Liver (tissue), 9 donors: Measurements from ENCODE around the gene CAPN7. TPM values are rescaled to one million over a fixed set of nuclear protein-coding genes. Genes with fewer than 3 reads are reported as not detected.

Source experiments
- DNase-seq: peaks from one replicate; pipeline ENCODE4 v3.0.0-alpha.2; 2017; ENCODE audit warnings: low spot score
- H3K27ac ChIP-seq, 2 donors: one replicate each; pipeline ENCODE4 v1.7.0; 2013; ENCODE audit warnings: inconsistent platforms in 2 of 2, low read length in 2 of 2, control low read depth in 1 of 2, low read depth in 1 of 2, mild to moderate bottlenecking in 1 of 2
- H3K27me3 ChIP-seq, 4 donors: one replicate each; pipeline versions ENCODE4 v1.6.1 to v1.7.0; 2013; ENCODE audit warnings: low read length in 3 of 4, inconsistent platforms in 1 of 4, mild to moderate bottlenecking in 1 of 4, moderate library complexity in 1 of 4; ENCODE audit not compliant: control insufficient read depth in 4 of 4, insufficient read depth in 4 of 4
- H3K36me3 ChIP-seq, 4 donors: one replicate each; pipeline versions ENCODE4 v1.6.1 to v1.7.0; 2013; ENCODE audit warnings: low read length in 3 of 4, mild to moderate bottlenecking in 3 of 4, low read depth in 1 of 4, moderate library complexity in 1 of 4; ENCODE audit not compliant: control insufficient read depth in 4 of 4, insufficient read depth in 3 of 4
- H3K4me1 ChIP-seq, 4 donors: one replicate each; pipeline versions ENCODE4 v1.6.1 to v1.7.0; 2013; ENCODE audit warnings: low read length in 3 of 4, mild to moderate bottlenecking in 3 of 4, moderate library complexity in 1 of 4; ENCODE audit not compliant: control insufficient read depth in 4 of 4, insufficient read depth in 4 of 4
- H3K4me3 ChIP-seq, 3 donors: one replicate each; pipeline versions ENCODE4 v1.6.1 to v1.7.0; 2013; ENCODE audit warnings: low read length in 3 of 3, control low read depth in 1 of 3, low read depth in 1 of 3, mild to moderate bottlenecking in 1 of 3
- H3K9ac ChIP-seq, 2 donors: one replicate each; pipeline ENCODE4 v1.7.0; 2013; ENCODE audit warnings: low read length in 2 of 2, mild to moderate bottlenecking in 2 of 2, moderate library complexity in 2 of 2, control low read depth in 1 of 2, low read depth in 1 of 2
- H3K9me3 ChIP-seq, 4 donors: one replicate each; pipeline versions ENCODE4 v1.6.1 to v1.7.0; 2013; ENCODE audit warnings: low read length in 3 of 4; ENCODE audit not compliant: control insufficient read depth in 4 of 4
- ATF3 ChIP-seq: IDR thresholded peaks from 2 replicates; pipeline ENCODE4 v1.6.1; 2016; ENCODE audit warnings: antibody characterized with exemption
- CTCF ChIP-seq: fragments of 150-350 bp; IDR thresholded peaks from 2 replicates; pipeline ENCODE4 v1.5.1; 2017; ENCODE audit warnings: improper control_type of control experiment, low read depth, low read length; ENCODE audit not compliant: missing input control
- EGR1 ChIP-seq, 2 donors: IDR thresholded peaks; 2 replicates each; pipeline ENCODE4 v1.6.1; 2016 to 2018; ENCODE audit warnings: antibody characterized with exemption in 2 of 2, low read depth in 2 of 2
- FOXA1 ChIP-seq: IDR thresholded peaks from 2 replicates; pipeline ENCODE4 v1.6.1; 2016; ENCODE audit warnings: antibody characterized with exemption
- FOXA2 ChIP-seq: IDR thresholded peaks from 2 replicates; pipeline ENCODE4 v1.6.1; 2016; ENCODE audit warnings: antibody characterized with exemption
- GABPA ChIP-seq, 2 donors: IDR thresholded peaks in 1 of 2; conservative IDR thresholded peaks in 1 of 2; 2 replicates each; pipeline ENCODE4 v1.6.1; 2016; ENCODE audit warnings: antibody characterized with exemption in 2 of 2, mild to moderate bottlenecking in 1 of 2, moderate library complexity in 1 of 2
- HNF4G ChIP-seq: IDR thresholded peaks from 2 replicates; pipeline ENCODE4 v1.6.1; 2016; ENCODE audit warnings: antibody characterized with exemption
- MAX ChIP-seq: IDR thresholded peaks from 2 replicates; pipeline ENCODE4 v1.6.1; 2016; ENCODE audit warnings: antibody characterized with exemption
- RAD21 ChIP-seq, 2 donors: IDR thresholded peaks; 2 replicates each; pipeline ENCODE4 v1.6.1; 2016; ENCODE audit warnings: antibody characterized with exemption in 2 of 2, mild to moderate bottlenecking in 2 of 2
- RXRA ChIP-seq, 2 donors: IDR thresholded peaks; 2 replicates each; pipeline ENCODE4 v1.6.1; 2017 to 2018; ENCODE audit warnings: antibody characterized with exemption in 2 of 2, mild to moderate bottlenecking in 1 of 2
- SP1 ChIP-seq: IDR thresholded peaks from 2 replicates; pipeline ENCODE4 v1.6.1; 2018; ENCODE audit warnings: antibody characterized with exemption, mild to moderate bottlenecking
- TAF1 ChIP-seq: conservative IDR thresholded peaks from 2 replicates; pipeline ENCODE4 v1.6.1; 2016; ENCODE audit warnings: antibody characterized with exemption, mild to moderate bottlenecking
- ZBTB33 ChIP-seq: IDR thresholded peaks from 2 replicates; pipeline ENCODE4 v1.6.1; 2016; ENCODE audit warnings: antibody characterized with exemption
- WGBS: extraction: QIAGEN DNeasy Blood & Tissue Kit; methylation state at CpG from one replicate; pipeline ENCODE4 v1.1.7; 2013; 5-methylcytosine and 5-hydroxymethylcytosine counted together
- polyA plus RNA-seq, 2 donors: library from polyadenylated mRNA; stranded (reverse) in 1 of 2; unstranded in 1 of 2; fragments of 200-250 nt in 1 of 2; fragments of >200 nt in 1 of 2; fragmentation: Nextera tagmentation in 1 of 2; extraction: Ambion mirVana in 1 of 2; gene quantifications; one replicate each; pipeline versions ENCODE4 v1.2.1 to v1.2.3, GENCODE V29; 2013 to 2015
- total RNA-seq, 2 donors: library from RNA; depleted of rRNA; stranded (reverse); fragments of >200 nt; gene quantifications; one replicate each; pipeline ENCODE4 v1.2.3, GENCODE V29; 2014
- donor health status: healthy.
- donor health status: healthy.
- donor health status: healthy.
- donor health status: healthy.
- donor health status: healthy.

Gene CAPN7
- total and polyA plus RNA-seq, 4 donors = 9.5 to 41.9 (median 17.9) TPM

- Histone ChIP-seq H3K9me3 (no peaks in the 10 kb centered on the region), H3K9ac (no peak overlapping the region), H3K27me3 (no peaks in the 10 kb centered on the region), H3K27ac (no peak overlapping the region), H3K4me1 (no peaks in the 10 kb centered on the region), H3K4me3 (no peak overlapping the region), H3K36me3 (no peaks in the 10 kb centered on the region)
- DNase-seq = no peak
- WGBS = 70% methylated on average over 2 of the region's 2 CpGs
- TF ChIP-seq ATF3 = no peak
- no peak for TF ChIP-seq GABPA (IDR thresholded peaks at IDR 0.05 in 1 of 2, conservative IDR thresholded peaks at IDR 0.05 in 1 of 2)
- TF ChIP-seq MAX = no peak
- no peak for TF ChIP-seq HNF4G
- no peak for TF ChIP-seq FOXA2
- no peak for TF ChIP-seq CTCF
- TF ChIP-seq ZBTB33 = no peak
- TF ChIP-seq FOXA1 = no peak
- no peak for TF ChIP-seq SP1
These were observed 23.0 kb upstream of the CAPN7 start for GRCh38 chr3:15183011-15183410.

GRCh38 chr3:15185404-15185803 lies 20.6 kb upstream of the CAPN7 start:
- DNase-seq = no peak
- no peaks in the 10 kb centered on the region for H3K9me3 ChIP-seq
- no peaks in the 10 kb centered on the region for H3K27me3 ChIP-seq
- no peak for TF ChIP-seq RAD21 (IDR thresholded peaks at IDR 0.05)
- no peak for TF ChIP-seq TAF1
- TF ChIP-seq EGR1 (IDR thresholded peaks at IDR 0.05; ENCODE audit: low read depth in 2 of 2) = no peak
- TF ChIP-seq SP1 = no peak
- TF ChIP-seq ZBTB33 = no peak
- no peak for TF ChIP-seq FOXA2
- no peak for TF ChIP-seq GABPA (IDR thresholded peaks at IDR 0.05 in 1 of 2, conservative IDR thresholded peaks at IDR 0.05 in 1 of 2)
- no peak for TF ChIP-seq RXRA (IDR thresholded peaks at IDR 0.05)
- H3K36me3 ChIP-seq = no peaks in the 10 kb centered on the region
- no peak overlapping the region for H3K27ac ChIP-seq
- H3K4me1 ChIP-seq = no peaks in the 10 kb centered on the region
- H3K9ac ChIP-seq = no peak overlapping the region
- WGBS = 94% methylated on average over 2 of the region's 2 CpGs
- H3K4me3 ChIP-seq = no peak overlapping the region
